ENCODE measurements around the gene ANAPC7. TPM values are rescaled to one million over a fixed set of nuclear protein-coding genes. Genes with fewer than 3 reads are reported as not detected.

Gene ANAPC7
- polyA plus RNA-seq, 1 of the 3 experiments (the other 2 are of a cell fraction): 58.9 TPM

- POLR2A ChIA-PET: interaction anchor here (1.5 kb wide), 1 partner anchor 28 kb away, joined by 6 read pairs; the partner anchor contains the start of gene ARPC3
- H4K20me1 ChIP-seq (ENCODE audit: insufficient read depth): no peaks in the 10 kb centered on the region
- no peaks in the 10 kb centered on the region; a peak in 1 of 4 replicates for H3K4me1 ChIP-seq (ENCODE audit: control insufficient read depth in 1 of 2, insufficient read depth in 2 of 2, low read depth in 1 of 2, low read length in 1 of 2)
- H3K9me3 ChIP-seq: no peaks in the 10 kb centered on the region
- no peaks in the 10 kb centered on the region for H3K9me2 ChIP-seq
- H3K36me3 ChIP-seq (replicated peaks in 1 of 2; ENCODE audit: control insufficient read depth in 1 of 2, insufficient read depth in 2 of 2, low read length in 1 of 2): no peaks in the 10 kb centered on the region
- no peaks in the 10 kb centered on the region for H3K27me3 ChIP-seq (ENCODE audit: insufficient read depth)
- TF ChIP-seq, protein P1, sequence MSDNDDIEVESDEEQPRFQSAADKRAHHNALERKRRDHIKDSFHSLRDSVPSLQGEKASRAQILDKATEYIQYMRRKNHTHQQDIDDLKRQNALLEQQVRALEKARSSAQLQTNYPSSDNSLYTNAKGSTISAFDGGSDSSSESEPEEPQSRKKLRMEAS (IDR thresholded peaks at IDR 0.05; ENCODE audit: low read depth): no peak
- TF ChIP-seq MEF2A (IDR thresholded peaks at IDR 0.05; ENCODE audit: borderline replicate concordance, low read depth) (no peak), FOXJ3 (CRISPR knock-in tag; IDR thresholded peaks at IDR 0.05) (no peak), RXRA (IDR thresholded peaks at IDR 0.05; ENCODE audit: borderline replicate concordance, low read depth) (no peak), RAD21 (IDR thresholded peaks at IDR 0.05; ENCODE audit: low read length) (no peak), GABPA (IDR thresholded peaks at IDR 0.05; ENCODE audit: low read depth) (no peak), USF2 (IDR thresholded peaks at IDR 0.05; ENCODE audit: borderline replicate concordance, low read depth, low read length) (no peak), TAF1 (IDR thresholded peaks at IDR 0.05; ENCODE audit: borderline replicate concordance, low read depth, low read length) (no peak), YY1 (IDR thresholded peaks at IDR 0.05; ENCODE audit: low read depth) (no peak), POLR2AphosphoS5 (IDR thresholded peaks at IDR 0.05; ENCODE audit: low read depth, low read length) (no peak), ELF1 (IDR thresholded peaks at IDR 0.05) (no peak), CTCF (IDR thresholded peaks at IDR 0.05) (no peak), JUND (IDR thresholded peaks at IDR 0.05) (no peak), GATA2 (CRISPR knock-in tag; IDR thresholded peaks at IDR 0.05) (no peak), TEAD4 (IDR thresholded peaks at IDR 0.05; ENCODE audit: borderline replicate concordance, insufficient read depth) (no peak), SMC3 (IDR thresholded peaks at IDR 0.05; ENCODE audit: low read depth, low read length) (no peak)
- TF ChIP-seq, protein P2, sequence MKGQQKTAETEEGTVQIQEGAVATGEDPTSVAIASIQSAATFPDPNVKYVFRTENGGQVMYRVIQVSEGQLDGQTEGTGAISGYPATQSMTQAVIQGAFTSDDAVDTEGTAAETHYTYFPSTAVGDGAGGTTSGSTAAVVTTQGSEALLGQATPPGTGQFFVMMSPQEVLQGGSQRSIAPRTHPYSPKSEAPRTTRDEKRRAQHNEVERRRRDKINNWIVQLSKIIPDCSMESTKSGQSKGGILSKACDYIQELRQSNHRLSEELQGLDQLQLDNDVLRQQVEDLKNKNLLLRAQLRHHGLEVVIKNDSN (IDR thresholded peaks at IDR 0.05; ENCODE audit: borderline replicate concordance, low read depth): no peak
- TF ChIP-seq, protein P3, sequence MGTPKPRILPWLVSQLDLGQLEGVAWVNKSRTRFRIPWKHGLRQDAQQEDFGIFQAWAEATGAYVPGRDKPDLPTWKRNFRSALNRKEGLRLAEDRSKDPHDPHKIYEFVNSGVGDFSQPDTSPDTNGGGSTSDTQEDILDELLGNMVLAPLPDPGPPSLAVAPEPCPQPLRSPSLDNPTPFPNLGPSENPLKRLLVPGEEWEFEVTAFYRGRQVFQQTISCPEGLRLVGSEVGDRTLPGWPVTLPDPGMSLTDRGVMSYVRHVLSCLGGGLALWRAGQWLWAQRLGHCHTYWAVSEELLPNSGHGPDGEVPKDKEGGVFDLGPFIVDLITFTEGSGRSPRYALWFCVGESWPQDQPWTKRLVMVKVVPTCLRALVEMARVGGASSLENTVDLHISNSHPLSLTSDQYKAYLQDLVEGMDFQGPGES (IDR thresholded peaks at IDR 0.05; ENCODE audit: low read depth, low read length): no peak
- no peak overlapping the region for H3K27ac ChIP-seq (ENCODE audit: low read depth in 2 of 2, low read length in 1 of 2)
- peaks cover 4% of the 10 kb centered on the region for H3F3A ChIP-seq (replicated peaks; ENCODE audit: insufficient read depth)
- 66% methylated on average over 4 of the region's 4 CpGs for WGBS (ENCODE audit: low lambda C conversion rate)
- no peak for DNase-seq
- CTCF ChIA-PET: interaction anchor here (3.3 kb wide), 1 partner anchor 10 kb away, joined by 27 read pairs; no protein-coding TSS in a partner anchor
- no peak overlapping the region; the same call in 1 of the 2 replicates for H2AFZ ChIP-seq (ENCODE audit: low read depth)
- no peak overlapping the region for H3K4me3 ChIP-seq (ENCODE audit: low read depth in 2 of 2, low read length in 1 of 2)
- H3K9ac ChIP-seq: no peak overlapping the region
- H3K4me2 ChIP-seq: no peak overlapping the region
- no peaks in the 10 kb centered on the region for H3K79me2 ChIP-seq (ENCODE audit: insufficient read depth)
Measured at GRCh38 chr12:110421701-110422100, 18.2 kb upstream of the ANAPC7 start.

Measured in SK-N-SH (cell line).